HCT116 (cell line): ENCODE measurements around the gene USP48.

ENCODE experiments used
- CBX3 ChIP-seq: IDR thresholded peaks from 2 replicates; pipeline ENCODE4 v1.6.1; 2012; ENCODE audit warnings: low read depth
- EGR1 ChIP-seq: IDR thresholded peaks from 2 replicates; pipeline ENCODE4 v1.6.1; 2012; ENCODE audit warnings: low read depth
- EZH2 ChIP-seq: fragments of 200-600 bp; sonication (generic); IDR thresholded peaks from 2 replicates; pipeline ENCODE4 v1.6.1; 2017; ENCODE audit warnings: antibody characterized with exemption, mixed run types
- JUND ChIP-seq: IDR thresholded peaks from 2 replicates; pipeline ENCODE4 v1.6.1; 2012
- POLR2A ChIP-seq: IDR thresholded peaks from 2 replicates; pipeline ENCODE4 v1.7.0; 2011; ENCODE audit warnings: borderline replicate concordance; ENCODE audit not compliant: insufficient read depth, insufficient read length; ENCODE audit errors: extremely low read depth
- POLR2AphosphoS5 ChIP-seq: IDR thresholded peaks from 2 replicates; pipeline ENCODE4 v1.6.1; 2011; ENCODE audit warnings: mild to moderate bottlenecking, low read depth, low read length, moderate library complexity
- SIN3A ChIP-seq: IDR thresholded peaks from 2 replicates; pipeline ENCODE4 v1.6.1; 2012; ENCODE audit warnings: low read depth
- SP1 ChIP-seq: IDR thresholded peaks from 2 replicates; pipeline ENCODE4 v1.6.1; 2012; ENCODE audit warnings: low read depth
- ZFX ChIP-seq: fragments of 450-650 bp; IDR thresholded peaks from 2 replicates; pipeline ENCODE4 v1.6.1; 2017
- ZNF274 ChIP-seq: fragments of 200-500 bp; sonication (Bioruptor generic); IDR thresholded peaks from 2 replicates; pipeline ENCODE4 v1.6.1; 2014; ENCODE audit warnings: mild to moderate bottlenecking, low read depth, low read length, inconsistent platforms
- TF ChIP-seq, protein P1 (sequence below), 3 experiments: fragments of 200-600 bp in 1 of 3; sonication (generic) in 1 of 3; IDR thresholded peaks in 2 of 3; conservative IDR thresholded peaks in 1 of 3; 2 replicates each; pipeline ENCODE4 v1.5.1; 2012 to 2017; ENCODE audit warnings: low read depth in 2 of 3, low read length in 2 of 3, antibody characterized with exemption in 1 of 3, borderline replicate concordance in 1 of 3, control low read depth in 1 of 3, mild to moderate bottlenecking in 1 of 3, mixed read lengths in 1 of 3, mixed run types in 1 of 3, moderate library complexity in 1 of 3; ENCODE audit not compliant: insufficient read depth in 1 of 3
- TF ChIP-seq, protein P2 (sequence below): IDR thresholded peaks from 2 replicates; pipeline ENCODE4 v1.6.1; 2012
- TF ChIP-seq, protein P3 (sequence below): IDR thresholded peaks from 2 replicates; pipeline ENCODE4 v1.6.1; 2012; ENCODE audit warnings: low read depth
- TF ChIP-seq, protein P4 (sequence below): IDR thresholded peaks from 2 replicates; pipeline ENCODE4 v1.6.1; 2011; ENCODE audit warnings: mild to moderate bottlenecking, low read length, moderate library complexity; ENCODE audit not compliant: insufficient replicate concordance; ENCODE audit errors: extremely low read depth

DNA sequence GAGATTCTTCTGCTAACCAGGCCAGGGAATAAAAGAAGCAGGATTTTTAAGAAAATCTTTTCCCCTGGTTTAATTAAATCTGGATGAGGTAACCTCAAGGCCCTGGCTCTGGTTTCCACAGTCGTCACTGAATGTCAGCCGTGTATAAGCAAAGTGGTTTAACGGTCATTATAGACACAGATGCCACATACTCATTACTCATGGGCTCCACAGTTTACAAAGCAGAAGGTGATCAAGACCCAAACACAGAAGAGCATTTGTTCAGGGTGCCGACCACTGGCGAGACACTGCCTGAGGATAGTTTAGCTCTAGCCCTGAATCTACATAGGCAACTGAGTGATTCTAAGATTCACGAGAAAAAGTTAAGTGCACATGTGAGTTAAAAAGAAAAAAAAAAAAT, 86.0 kb downstream of the USP48 start:
- TF ChIP-seq, protein P1, sequence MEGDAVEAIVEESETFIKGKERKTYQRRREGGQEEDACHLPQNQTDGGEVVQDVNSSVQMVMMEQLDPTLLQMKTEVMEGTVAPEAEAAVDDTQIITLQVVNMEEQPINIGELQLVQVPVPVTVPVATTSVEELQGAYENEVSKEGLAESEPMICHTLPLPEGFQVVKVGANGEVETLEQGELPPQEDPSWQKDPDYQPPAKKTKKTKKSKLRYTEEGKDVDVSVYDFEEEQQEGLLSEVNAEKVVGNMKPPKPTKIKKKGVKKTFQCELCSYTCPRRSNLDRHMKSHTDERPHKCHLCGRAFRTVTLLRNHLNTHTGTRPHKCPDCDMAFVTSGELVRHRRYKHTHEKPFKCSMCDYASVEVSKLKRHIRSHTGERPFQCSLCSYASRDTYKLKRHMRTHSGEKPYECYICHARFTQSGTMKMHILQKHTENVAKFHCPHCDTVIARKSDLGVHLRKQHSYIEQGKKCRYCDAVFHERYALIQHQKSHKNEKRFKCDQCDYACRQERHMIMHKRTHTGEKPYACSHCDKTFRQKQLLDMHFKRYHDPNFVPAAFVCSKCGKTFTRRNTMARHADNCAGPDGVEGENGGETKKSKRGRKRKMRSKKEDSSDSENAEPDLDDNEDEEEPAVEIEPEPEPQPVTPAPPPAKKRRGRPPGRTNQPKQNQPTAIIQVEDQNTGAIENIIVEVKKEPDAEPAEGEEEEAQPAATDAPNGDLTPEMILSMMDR (IDR thresholded peaks at IDR 0.05 in 2 of 3, conservative IDR thresholded peaks at IDR 0.05 in 1 of 3; ENCODE audit: borderline replicate concordance in 1 of 3, insufficient read depth in 1 of 3, low read depth in 2 of 3, low read length in 2 of 3), result no peak
- no peak for TF ChIP-seq SIN3A
- TF ChIP-seq POLR2A, result no peak
- TF ChIP-seq EZH2, result no peak
- no peak for TF ChIP-seq POLR2AphosphoS5
- TF ChIP-seq EGR1, result no peak
- TF ChIP-seq JUND, result no peak
- no peak for TF ChIP-seq ZNF274
- TF ChIP-seq, protein P2, sequence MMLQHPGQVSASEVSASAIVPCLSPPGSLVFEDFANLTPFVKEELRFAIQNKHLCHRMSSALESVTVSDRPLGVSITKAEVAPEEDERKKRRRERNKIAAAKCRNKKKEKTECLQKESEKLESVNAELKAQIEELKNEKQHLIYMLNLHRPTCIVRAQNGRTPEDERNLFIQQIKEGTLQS, result no peak
- TF ChIP-seq, protein P3, sequence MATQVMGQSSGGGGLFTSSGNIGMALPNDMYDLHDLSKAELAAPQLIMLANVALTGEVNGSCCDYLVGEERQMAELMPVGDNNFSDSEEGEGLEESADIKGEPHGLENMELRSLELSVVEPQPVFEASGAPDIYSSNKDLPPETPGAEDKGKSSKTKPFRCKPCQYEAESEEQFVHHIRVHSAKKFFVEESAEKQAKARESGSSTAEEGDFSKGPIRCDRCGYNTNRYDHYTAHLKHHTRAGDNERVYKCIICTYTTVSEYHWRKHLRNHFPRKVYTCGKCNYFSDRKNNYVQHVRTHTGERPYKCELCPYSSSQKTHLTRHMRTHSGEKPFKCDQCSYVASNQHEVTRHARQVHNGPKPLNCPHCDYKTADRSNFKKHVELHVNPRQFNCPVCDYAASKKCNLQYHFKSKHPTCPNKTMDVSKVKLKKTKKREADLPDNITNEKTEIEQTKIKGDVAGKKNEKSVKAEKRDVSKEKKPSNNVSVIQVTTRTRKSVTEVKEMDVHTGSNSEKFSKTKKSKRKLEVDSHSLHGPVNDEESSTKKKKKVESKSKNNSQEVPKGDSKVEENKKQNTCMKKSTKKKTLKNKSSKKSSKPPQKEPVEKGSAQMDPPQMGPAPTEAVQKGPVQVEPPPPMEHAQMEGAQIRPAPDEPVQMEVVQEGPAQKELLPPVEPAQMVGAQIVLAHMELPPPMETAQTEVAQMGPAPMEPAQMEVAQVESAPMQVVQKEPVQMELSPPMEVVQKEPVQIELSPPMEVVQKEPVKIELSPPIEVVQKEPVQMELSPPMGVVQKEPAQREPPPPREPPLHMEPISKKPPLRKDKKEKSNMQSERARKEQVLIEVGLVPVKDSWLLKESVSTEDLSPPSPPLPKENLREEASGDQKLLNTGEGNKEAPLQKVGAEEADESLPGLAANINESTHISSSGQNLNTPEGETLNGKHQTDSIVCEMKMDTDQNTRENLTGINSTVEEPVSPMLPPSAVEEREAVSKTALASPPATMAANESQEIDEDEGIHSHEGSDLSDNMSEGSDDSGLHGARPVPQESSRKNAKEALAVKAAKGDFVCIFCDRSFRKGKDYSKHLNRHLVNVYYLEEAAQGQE, result no peak
- TF ChIP-seq, protein P4, sequence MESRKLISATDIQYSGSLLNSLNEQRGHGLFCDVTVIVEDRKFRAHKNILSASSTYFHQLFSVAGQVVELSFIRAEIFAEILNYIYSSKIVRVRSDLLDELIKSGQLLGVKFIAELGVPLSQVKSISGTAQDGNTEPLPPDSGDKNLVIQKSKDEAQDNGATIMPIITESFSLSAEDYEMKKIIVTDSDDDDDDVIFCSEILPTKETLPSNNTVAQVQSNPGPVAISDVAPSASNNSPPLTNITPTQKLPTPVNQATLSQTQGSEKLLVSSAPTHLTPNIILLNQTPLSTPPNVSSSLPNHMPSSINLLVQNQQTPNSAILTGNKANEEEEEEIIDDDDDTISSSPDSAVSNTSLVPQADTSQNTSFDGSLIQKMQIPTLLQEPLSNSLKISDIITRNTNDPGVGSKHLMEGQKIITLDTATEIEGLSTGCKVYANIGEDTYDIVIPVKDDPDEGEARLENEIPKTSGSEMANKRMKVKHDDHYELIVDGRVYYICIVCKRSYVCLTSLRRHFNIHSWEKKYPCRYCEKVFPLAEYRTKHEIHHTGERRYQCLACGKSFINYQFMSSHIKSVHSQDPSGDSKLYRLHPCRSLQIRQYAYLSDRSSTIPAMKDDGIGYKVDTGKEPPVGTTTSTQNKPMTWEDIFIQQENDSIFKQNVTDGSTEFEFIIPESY, result no peak
- no peak for TF ChIP-seq SP1
- no peak for TF ChIP-seq ZFX
- no peak for TF ChIP-seq CBX3
